Activated CD4-positive, alpha-beta T cell treated with anti-CD3 and anti-CD28 coated beads, Interleukin-2, amount 50 U/mL, for 24 hours (primary cell): ENCODE results near the gene NPAS4.
"Not testable (repeated sequence)": the region's sequence is repeated elsewhere in the genome, so short reads cannot be mapped to it uniquely, and the experiment has no call there.

Experiments used
- DNase-seq, 2 donors: peaks; one replicate each; pipeline ENCODE4 v3.0.0-alpha.2; 2020; ENCODE audit warnings: low read depth in 1 of 2, low spot score in 1 of 2

The NPAS4 gene

DNA sequence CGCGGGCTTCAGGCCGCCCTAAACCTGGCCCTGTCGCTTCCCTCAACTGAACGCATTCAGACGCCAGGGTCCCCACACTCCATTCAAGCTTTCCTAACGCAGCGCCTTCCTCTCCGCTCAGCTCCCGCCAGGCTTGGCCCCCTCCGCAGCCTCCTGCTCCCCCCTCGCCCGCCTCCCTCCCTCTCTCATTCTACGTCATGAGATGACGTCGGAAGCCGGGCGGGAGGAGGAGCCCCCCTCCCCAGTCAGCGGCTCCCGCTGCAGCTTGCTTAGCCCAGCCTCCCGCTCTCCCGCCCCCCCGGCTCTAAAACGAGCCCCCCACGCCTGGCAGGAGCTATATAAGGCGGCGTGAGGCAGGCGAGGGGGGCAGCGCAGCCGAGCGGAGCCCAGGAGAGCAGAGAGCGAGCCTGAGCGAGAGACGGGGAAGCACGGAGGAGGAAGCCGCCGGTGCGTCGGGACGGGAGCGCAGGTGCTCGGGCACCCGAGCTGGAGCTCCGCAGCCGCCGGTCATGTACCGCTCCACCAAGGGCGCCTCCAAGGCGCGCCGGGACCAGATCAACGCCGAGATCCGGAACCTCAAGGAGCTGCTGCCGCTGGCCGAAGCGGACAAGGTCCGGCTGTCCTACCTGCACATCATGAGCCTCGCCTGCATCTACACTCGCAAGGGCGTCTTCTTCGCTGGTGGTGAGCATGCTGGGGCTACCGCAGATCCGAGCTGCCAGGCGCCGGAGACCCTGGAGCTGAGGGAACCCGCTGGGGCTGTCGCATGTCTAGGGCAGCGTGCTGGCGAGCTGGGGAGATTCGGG lies at the start of gene NPAS4:
NPAS4 (plus strand) TSS at position 365 of the 806 bp plus-strand sequence; CDS start at position 510, 145 bp downstream.
- no peak for DNase-seq

DNA sequence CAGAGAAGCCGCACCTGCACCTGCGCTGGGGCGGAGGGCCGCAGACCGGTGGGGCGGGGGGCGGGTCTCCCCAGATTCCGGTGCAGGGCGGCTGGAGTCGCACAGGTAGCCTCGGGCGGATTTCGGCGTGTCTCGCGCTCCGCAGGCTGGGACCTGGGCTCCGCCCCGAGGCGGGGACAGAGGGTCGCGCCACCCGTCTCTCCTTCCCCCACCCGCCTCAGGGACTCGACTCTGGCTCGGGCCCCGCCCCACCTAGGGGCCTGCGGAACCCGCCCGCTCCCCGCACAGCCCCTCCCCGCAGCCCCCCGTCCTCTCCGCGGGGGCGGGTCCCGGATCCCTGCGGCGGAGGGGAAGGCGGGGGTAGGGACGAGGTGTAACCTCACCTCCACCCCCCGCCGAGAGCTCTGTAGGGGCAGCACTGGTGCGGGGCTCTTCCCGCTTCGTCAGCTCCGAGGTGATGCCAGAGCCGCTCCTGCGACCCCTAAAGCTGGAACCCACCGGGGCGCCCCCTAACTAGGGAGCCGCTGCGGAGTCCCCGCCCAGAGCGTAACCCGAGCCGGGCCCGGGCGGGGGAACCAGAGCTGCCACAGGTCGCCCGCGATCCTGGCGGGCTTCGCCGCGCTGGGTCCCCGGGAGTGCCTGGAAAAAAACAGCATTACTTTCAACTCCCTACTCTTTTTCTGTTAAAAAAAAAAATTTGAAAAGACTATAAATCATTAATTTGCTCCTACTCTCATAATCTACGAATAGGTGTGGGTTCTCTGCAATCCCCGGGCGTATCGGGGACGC lies 49.0 kb upstream of the NPAS4 start, which contains the start of gene SLC29A2:
SLC29A2 (minus strand) TSS at position 134 of the 789 bp plus-strand sequence. CDS start 169 bp downstream, outside the sequence.
- DNase-seq = peak; percentile 57 to 60

DNA sequence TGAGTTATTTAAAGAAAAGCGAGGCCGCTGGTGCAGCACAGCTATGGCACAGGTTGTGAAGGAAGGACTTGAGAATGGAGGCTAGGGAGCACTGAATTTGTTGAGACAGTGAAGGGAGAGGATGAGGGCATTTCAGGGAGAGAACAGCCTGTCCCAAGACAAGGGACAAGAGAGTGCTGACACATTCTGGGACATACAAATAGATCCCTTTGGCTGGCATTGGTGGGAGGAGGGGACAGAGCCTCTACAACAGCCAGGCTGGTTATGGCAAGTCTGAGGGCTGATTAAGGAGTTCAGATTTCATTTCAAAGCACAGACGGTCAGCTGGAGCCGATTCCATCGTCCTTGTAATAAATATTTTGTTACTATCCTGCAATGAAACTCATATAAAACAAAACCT lies 47.6 kb upstream of the NPAS4 start:
- DNase-seq = no peak

DNA sequence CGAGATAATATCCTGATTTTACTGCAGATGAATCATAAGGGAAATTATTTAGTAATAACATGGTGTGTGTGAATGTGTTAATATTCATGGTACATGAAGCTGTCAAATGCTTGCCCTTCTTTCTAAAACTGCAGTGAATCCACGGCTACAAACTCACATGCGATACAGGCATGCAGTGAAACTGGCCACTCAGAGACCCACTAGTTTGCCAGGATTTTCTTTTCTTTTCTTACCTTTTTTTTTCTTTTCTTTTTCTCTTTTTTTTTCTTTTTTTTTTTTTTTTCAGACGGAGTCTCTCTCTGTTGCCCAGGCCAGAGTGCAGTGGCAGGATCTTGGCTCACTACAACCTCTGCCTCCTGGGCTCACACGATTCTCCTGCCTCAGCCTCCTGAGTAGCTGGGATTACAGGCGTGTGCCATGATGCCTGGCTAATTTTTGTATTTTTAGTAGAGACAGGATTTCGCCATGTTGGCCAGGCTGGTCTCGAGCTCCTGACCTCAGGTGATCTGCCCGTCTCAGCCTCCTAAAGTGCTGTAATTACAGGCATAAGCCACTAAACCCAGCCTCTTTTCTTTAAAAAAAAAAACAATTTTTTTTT lies 47.0 kb upstream of the NPAS4 start:
- DNase-seq = not testable (repeated sequence)

DNA sequence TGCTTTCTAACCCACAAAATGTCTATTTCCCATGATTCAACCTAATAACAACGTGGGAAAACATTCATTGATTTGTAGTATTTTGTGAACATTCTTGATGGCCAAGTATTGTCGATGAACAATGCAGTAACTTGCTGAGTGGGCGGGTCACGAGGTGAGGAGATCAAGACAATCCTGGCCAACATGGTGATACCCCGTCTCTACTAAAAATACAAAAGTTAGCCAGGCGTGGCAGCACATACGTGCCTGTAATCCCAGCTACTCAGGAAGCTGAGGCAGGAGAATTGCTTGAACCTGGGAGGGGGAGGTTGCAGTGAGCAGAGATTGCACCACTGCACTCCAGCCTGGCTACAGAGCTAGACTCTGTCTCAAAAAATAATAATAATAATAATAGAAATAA lies 40.6 kb upstream of the NPAS4 start:
- not testable (repeated sequence) for DNase-seq

GRCh38 chr11:66384316-66384715 lies 36.5 kb upstream of the NPAS4 start:
- not testable (repeated sequence) for DNase-seq

DNA sequence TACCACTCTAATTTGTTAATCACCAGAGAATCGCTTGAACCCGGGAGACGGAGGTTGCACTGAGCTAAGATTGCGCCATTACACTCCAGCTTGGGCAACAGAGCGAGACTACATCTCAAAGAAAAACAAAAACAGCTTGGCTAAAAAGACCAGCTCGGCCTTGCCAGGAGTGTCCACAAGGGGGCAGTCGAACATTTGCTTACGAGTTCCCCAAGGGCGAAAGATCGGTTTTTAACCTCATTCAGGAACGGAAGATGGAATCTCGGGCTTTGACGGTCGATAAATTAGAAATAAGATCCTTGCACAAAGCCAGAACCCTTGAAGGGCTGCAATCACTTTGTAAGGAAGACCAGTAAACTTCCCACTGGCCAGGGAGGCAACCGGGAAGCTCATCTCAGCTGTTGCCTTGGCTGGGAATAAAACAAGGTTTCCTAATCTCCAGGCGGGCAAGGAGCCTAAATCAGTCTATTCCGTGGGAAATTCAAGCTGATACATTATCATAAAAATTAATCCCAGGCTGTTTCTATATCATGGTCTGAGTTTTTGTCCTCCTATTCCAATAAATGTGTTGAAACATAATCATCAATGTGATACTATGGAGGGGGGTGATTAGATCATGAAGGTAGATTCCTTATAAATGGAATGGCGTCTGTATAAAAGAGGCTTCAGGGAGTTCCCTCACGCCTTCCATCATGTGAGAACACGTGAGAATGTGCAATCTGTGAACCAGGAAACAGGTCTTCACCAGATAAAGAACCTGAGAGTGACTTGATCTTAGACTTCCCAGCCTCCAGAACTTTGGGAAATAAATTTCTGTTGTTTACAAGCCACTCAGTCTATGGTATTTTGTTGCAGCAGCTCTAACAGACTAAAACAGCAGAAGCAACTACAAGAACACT lies 34.4 kb upstream of the NPAS4 start:
- peak; percentile 70 to 76 for DNase-seq

GRCh38 chr11:66388780-66389386 lies 32.0 kb upstream of the NPAS4 start:
- peak; percentile 28 to 63 for DNase-seq

- DNase-seq = no peak
Observed at GRCh38 chr11:66391322-66391721, 29.5 kb upstream of the NPAS4 start.

GRCh38 chr11:66393954-66394353 lies 26.9 kb upstream of the NPAS4 start:
- no peak for DNase-seq

- DNase-seq = no peak
Observed at GRCh38 chr11:66407651-66408050, 13.2 kb upstream of the NPAS4 start.

- DNase-seq = peak; percentile 86 to 99
Observed at GRCh38 chr11:66408488-66409214, 12.2 kb upstream of the NPAS4 start.

- no peak for DNase-seq
Observed at GRCh38 chr11:66409226-66409625, 11.6 kb upstream of the NPAS4 start.

GRCh38 chr11:66410191-66410590 lies 10.6 kb upstream of the NPAS4 start:
- DNase-seq = no peak

DNA sequence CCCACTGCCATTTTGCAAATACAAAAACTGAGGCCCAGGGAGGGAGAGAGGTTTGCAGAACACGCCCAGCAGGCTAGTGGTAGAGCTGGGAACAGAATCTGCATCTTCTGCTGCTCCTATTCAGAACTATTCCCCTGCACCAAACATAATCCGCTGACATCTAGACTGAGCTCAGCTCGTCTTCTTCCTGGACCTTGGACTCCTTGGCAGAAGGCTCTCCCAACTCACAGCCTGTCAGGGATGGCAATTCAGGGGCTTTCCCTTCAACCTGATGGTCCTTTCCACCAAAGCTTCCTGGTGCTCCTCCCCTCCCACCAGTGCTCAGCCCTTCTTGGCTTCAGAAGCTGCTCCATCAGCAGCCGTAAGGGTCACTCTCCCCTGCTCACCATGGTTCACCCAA lies 9.5 kb upstream of the NPAS4 start:
- DNase-seq = no peak

DNA sequence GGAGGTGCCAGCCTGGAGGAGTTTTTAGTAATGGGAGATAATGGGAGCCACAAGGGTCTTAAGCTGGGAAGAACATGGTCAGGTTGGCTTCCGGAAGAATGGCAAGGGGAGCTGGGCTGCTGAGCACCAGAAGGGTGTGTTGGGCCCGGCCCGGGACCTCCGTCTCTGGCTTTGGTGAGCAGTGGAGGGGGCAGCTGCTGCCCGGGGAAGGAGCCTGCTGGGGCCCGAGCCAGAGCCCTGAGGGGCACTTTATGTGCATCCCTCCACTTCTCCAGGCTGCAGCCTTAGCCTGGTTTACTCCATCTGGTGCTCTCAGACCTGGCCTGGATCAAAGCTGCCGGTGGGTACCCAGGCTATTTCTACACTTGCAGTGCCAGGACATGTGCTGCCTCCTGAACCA lies 8.7 kb upstream of the NPAS4 start:
- DNase-seq = no peak

DNA sequence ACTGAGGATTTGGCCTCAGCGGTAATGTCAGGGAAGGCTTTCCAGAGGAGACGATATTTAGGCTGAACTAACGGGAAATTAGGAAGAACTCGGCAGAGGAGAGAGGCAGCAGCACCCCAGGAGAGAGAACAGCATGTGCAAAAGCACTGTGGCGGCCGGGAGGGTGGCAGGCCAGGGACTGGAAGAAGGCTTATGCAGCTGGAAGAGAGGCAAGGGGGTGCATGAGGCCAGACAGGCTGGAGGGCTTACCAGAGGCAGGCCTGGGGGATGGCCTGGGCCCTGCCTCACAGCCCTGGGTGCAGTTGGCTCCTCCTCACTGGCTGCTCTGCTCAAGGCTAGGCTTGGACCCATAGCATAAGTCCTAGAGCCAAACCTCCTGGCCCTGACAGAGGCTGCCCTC lies 7.7 kb upstream of the NPAS4 start:
- DNase-seq = no peak

GRCh38 chr11:66414120-66414934 lies 6.5 kb upstream of the NPAS4 start:
- DNase-seq = no peak

GRCh38 chr11:66415423-66415822 lies 5.4 kb upstream of the NPAS4 start:
- DNase-seq = no peak
